Measurements from ENCODE around the gene ACER1. TPM values are rescaled to one million over a fixed set of nuclear protein-coding genes. Genes with fewer than 3 reads are reported as not detected.
"Not testable (repeated sequence)": the region's sequence is repeated elsewhere in the genome, so short reads cannot be mapped to it uniquely, and the experiment has no call there.

Gene ACER1
- total RNA-seq, 2 donors from 2014 or later = 5.3 TPM; not detected in 1

DNA sequence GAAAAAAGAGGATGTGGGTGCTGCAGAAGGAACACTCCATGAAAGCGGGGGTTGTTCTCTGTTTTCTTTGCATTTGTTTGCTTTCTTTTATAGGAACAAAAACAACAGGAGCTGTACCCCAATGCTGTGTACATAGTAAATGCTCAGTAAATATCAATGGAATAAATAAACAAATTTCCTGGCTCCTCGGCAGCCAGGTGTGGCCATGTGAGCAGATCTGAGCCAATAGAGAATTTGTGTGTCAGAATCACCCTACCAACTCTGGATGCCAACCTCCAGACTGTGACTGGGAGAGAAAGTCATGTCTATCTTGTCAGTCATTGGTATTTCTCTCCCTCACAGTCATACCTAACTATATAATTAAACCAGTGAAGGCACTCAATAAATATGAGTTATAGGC, 17.3 kb upstream of the ACER1 start:
- H3K27me3 ChIP-seq (replicated peaks; ENCODE audit: insufficient read depth) = no peaks in the 10 kb centered on the region
- intact Hi-C loops (cut with DNase I) = no loop called here
- no peaks in the 10 kb centered on the region for H3K4me1 ChIP-seq (replicated peaks)
- H3K4me3 ChIP-seq = no peak overlapping the region
- TF ChIP-seq POLR2AphosphoS5 (IDR thresholded peaks at IDR 0.05) (peak; percentile 89), POLR2A (IDR thresholded peaks at IDR 0.05) (no peak)
- peak overlapping the region; percentile 74 to 86 for H3K27ac ChIP-seq
- DNase-seq (ENCODE audit: low spot score) = peak; percentile 70
- H3K36me3 ChIP-seq = no peaks in the 10 kb centered on the region
- 53% methylated on average over 2 of the region's 2 CpGs for WGBS
- H3K9me3 ChIP-seq = no peaks in the 10 kb centered on the region

GRCh38 chr19:6349271-6349670, 15.9 kb upstream of the ACER1 start:
- intact Hi-C loops (cut with DNase I); H3K27me3 ChIP-seq (replicated peaks; ENCODE audit: insufficient read depth); H3K36me3 ChIP-seq; H3K4me3 ChIP-seq; DNase-seq (ENCODE audit: low spot score); H3K9me3 ChIP-seq; H3K4me1 ChIP-seq (replicated peaks): not testable (repeated sequence)
- WGBS = 88% methylated on average over 2 of the region's 2 CpGs
- peak overlapping the region in 1 of 2 donors; percentile 86 for H3K27ac ChIP-seq

DNA sequence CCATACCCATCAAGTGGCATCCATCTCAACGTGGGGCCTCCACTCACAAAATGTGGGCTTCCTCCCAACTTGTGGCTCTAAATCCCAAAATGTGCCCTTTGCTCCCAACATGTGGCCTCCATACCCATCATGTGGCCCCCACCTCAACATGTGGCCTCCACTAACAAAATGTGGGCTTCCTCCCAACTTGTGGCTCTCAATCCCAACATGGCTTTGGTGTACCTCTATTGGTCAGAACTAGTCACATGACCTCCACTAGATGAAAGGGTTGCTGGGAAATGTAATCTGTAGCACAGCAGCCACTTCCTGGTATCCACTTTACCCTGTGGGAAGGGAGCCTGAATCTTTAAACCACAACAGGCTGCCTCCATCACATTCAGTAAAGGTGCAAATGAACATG, 10.1 kb upstream of the ACER1 start:
- no peak for TF ChIP-seq POLR2A (IDR thresholded peaks at IDR 0.05)
- TF ChIP-seq, protein P1, sequence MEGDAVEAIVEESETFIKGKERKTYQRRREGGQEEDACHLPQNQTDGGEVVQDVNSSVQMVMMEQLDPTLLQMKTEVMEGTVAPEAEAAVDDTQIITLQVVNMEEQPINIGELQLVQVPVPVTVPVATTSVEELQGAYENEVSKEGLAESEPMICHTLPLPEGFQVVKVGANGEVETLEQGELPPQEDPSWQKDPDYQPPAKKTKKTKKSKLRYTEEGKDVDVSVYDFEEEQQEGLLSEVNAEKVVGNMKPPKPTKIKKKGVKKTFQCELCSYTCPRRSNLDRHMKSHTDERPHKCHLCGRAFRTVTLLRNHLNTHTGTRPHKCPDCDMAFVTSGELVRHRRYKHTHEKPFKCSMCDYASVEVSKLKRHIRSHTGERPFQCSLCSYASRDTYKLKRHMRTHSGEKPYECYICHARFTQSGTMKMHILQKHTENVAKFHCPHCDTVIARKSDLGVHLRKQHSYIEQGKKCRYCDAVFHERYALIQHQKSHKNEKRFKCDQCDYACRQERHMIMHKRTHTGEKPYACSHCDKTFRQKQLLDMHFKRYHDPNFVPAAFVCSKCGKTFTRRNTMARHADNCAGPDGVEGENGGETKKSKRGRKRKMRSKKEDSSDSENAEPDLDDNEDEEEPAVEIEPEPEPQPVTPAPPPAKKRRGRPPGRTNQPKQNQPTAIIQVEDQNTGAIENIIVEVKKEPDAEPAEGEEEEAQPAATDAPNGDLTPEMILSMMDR (IDR thresholded peaks at IDR 0.05) = no peak
- Histone ChIP-seq H3K4me3 (no peak overlapping the region), H3K9me3 (no peaks in the 10 kb centered on the region), H3K27me3 (replicated peaks; ENCODE audit: insufficient read depth) (no peaks in the 10 kb centered on the region), H3K4me1 (replicated peaks) (no peaks in the 10 kb centered on the region), H3K27ac (no peak overlapping the region), H3K36me3 (no peaks in the 10 kb centered on the region)
- intact Hi-C loops (cut with DNase I) = no loop called here
- 89% methylated on average over 1 of the region's 1 CpG for WGBS
- DNase-seq (ENCODE audit: low spot score) = no peak

DNA sequence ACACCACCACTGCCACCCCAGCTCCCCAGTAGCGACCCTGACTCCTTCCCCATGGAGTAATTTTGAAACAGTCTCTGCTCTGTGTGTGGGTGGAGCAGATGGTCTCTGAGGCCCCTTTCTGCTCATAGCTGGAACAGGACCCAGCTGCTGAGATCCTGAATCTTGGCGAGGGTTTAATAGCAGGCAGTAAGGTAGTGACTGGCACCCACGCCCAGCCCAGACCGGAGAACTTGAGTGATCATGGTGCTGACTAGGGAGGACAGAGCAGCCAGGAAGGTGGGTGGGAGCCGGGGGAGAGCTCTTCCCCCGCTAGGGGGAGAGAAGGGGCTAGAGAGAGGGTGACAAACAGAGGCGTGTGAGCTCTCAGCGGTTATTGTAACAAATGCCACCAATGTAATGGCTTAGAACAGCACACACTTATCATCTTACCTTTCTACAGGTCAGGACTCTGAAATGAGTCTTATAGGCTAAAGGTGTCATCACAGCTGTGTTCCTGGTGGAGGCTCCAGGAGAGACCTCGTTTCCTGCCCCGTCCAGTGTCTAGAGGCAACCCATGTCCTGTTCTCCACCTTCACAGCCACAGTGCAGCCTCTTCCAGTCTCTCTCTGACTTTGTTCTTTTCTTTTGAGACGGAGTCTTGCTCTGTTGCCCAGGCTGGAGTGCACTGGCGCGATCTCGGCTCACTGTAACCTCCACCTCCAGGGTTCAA, 7.2 kb upstream of the ACER1 start:
- Histone ChIP-seq H3K4me3 (no peak overlapping the region), H3K27ac (no peak overlapping the region), H3K4me1 (replicated peaks) (no peaks in the 10 kb centered on the region), H3K9me3 (no peaks in the 10 kb centered on the region), H3K27me3 (replicated peaks; ENCODE audit: insufficient read depth) (no peaks in the 10 kb centered on the region), H3K36me3 (no peaks in the 10 kb centered on the region)
- no peak for DNase-seq (ENCODE audit: low spot score)
- 66% methylated on average over 14 of the region's 14 CpGs for WGBS
- TF ChIP-seq POLR2AphosphoS5 (IDR thresholded peaks at IDR 0.05) (no peak), POLR2A (IDR thresholded peaks at IDR 0.05) (no peak)
- TF ChIP-seq, protein P1 (IDR thresholded peaks at IDR 0.05) = no peak
- intact Hi-C loops (cut with DNase I) = no loop called here

DNA sequence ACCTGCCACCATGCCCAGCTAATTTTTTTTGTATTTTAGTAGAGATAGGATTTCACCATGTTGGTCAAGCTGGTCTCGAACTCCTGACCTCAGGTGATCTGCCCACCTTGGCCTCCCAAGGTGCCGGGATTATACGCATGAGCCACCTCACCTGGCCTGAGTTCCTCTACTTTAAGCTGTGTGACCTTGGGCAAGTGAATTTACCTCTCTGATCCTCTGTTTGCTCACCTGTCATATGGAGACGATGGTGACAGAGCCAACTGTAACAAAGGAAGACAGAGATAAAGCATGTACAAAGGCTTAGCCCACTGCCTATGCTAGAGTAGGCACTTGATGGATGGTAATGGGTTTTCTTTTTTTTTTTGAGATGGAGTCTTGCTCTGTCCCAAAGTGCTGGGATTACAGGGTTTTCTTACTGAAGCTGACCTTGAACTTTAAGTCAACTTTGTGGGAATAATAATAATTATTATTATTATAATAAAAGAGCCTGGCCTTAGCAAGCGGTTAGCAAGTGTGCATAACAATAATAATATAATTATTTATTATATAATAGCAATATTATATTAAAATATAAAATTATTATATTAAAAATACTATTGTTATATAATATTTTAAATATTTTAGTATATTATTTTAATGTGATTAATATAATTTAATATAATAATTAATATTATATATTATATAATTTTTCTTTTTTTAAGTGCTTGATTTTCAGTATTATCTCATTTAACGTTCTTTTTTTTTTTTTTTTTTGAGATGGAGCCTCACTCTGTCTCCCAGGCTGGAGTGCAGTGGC, 1.3 kb upstream of the ACER1 start:
- Histone ChIP-seq H3K27me3 (replicated peaks; ENCODE audit: insufficient read depth) (no peaks in the 10 kb centered on the region), H3K27ac (no peak overlapping the region), H3K4me1 (replicated peaks) (no peaks in the 10 kb centered on the region), H3K36me3 (no peaks in the 10 kb centered on the region), H3K9me3 (no peaks in the 10 kb centered on the region), H3K4me3 (no peak overlapping the region)
- 89% methylated on average over 6 of the region's 6 CpGs for WGBS
- intact Hi-C loops (cut with DNase I) = no loop called here
- TF ChIP-seq POLR2AphosphoS5 (IDR thresholded peaks at IDR 0.05) = no peak
- TF ChIP-seq, protein P1 (IDR thresholded peaks at IDR 0.05) = no peak
- TF ChIP-seq POLR2A (IDR thresholded peaks at IDR 0.05) = no peak
- DNase-seq (ENCODE audit: low spot score) = no peak

Measured in prostate gland (tissue), 2 donors.